Karpas-422 (cell line): ENCODE results near the gene TTLL13. TPM values are rescaled to one million over a fixed set of nuclear protein-coding genes. Genes with fewer than 3 reads are reported as not detected.

ENCODE experiments used
- DNase-seq: peaks from one replicate; pipeline ENCODE4 v3.0.0-alpha.2; 2015
- H2AFZ ChIP-seq: fragments of 200-600 bp; sonication (generic); 2 replicates; pipeline ENCODE4 v1.6.1; 2014; ENCODE audit warnings: antibody characterized with exemption, low read length, mixed read lengths
- H3K27ac ChIP-seq: fragments of 200-600 bp; sonication (generic); 2 replicates; pipeline ENCODE4 v1.5.1; 2014; ENCODE audit warnings: mild to moderate bottlenecking, low read length, moderate library complexity
- H3K27me3 ChIP-seq: fragments of 200-600 bp; sonication (generic); 2 replicates; pipeline ENCODE4 v1.6.1; 2014; ENCODE audit warnings: low read length, mixed read lengths
- H3K36me3 ChIP-seq: fragments of 200-600 bp; sonication (generic); 2 replicates; pipeline ENCODE4 v1.6.1; 2014; ENCODE audit warnings: low read length, mixed read lengths; ENCODE audit not compliant: insufficient read depth
- H3K4me1 ChIP-seq: fragments of 200-600 bp; sonication (generic); 2 replicates; pipeline ENCODE4 v1.6.1; 2014; ENCODE audit warnings: mild to moderate bottlenecking, low read length, mixed read lengths
- H3K4me2 ChIP-seq: fragments of 200-600 bp; sonication (generic); 2 replicates; pipeline ENCODE4 v1.6.1; 2014; ENCODE audit warnings: low read length, low read depth, mild to moderate bottlenecking; ENCODE audit not compliant: poor library complexity, severe bottlenecking
- H3K4me3 ChIP-seq: fragments of 200-600 bp; sonication (generic); 2 replicates; pipeline ENCODE4 v1.5.1; 2014; ENCODE audit warnings: mild to moderate bottlenecking, antibody characterized with exemption, low read length, mixed read lengths
- H3K79me2 ChIP-seq: fragments of 200-600 bp; sonication (generic); 2 replicates; pipeline ENCODE4 v1.6.1; 2014; ENCODE audit warnings: mild to moderate bottlenecking, low read length, mixed read lengths
- H3K9ac ChIP-seq: fragments of 200-600 bp; sonication (generic); 2 replicates; pipeline ENCODE4 v1.6.0; 2014; ENCODE audit warnings: low read length
- H3K9me2 ChIP-seq: fragments of 200-600 bp; sonication (generic), shearing (Covaris generic); replicated peaks from 2 replicates; pipeline ENCODE4 v1.6.0; 2014; ENCODE audit warnings: mild to moderate bottlenecking, low read length, moderate library complexity; ENCODE audit not compliant: insufficient read depth
- H3K9me3 ChIP-seq: fragments of 300-700, 200-600 bp; sonication (generic); 2 replicates; pipeline ENCODE4 v1.6.1; 2014; ENCODE audit warnings: low read length, mixed read lengths
- H4K20me1 ChIP-seq: fragments of 200-600 bp; sonication (generic); 2 replicates; pipeline ENCODE4 v1.6.1; 2014; ENCODE audit warnings: mild to moderate bottlenecking, antibody characterized with exemption, low read length, low read depth; ENCODE audit not compliant: insufficient read depth
- total RNA-seq: library from RNA; depleted of rRNA; stranded (reverse); fragments of >200 nt; shearing (Covaris generic); gene quantifications from 2 replicates; pipeline ENCODE4 v1.2.3, GENCODE V29; 2014; ENCODE audit warnings: low replicate concordance

TTLL13 gene
- total RNA-seq, 1 experiment from 2014 or later: not detected

GRCh38 chr15:90230071-90230494 lies 19.3 kb upstream of the TTLL13 start:
- peaks cover 7% of the 10 kb centered on the region for H3K36me3 ChIP-seq
- no peak overlapping the region for H3K27ac ChIP-seq
- no peaks in the 10 kb centered on the region for H3K27me3 ChIP-seq
- H3K9me3 ChIP-seq: no peaks in the 10 kb centered on the region
- H2AFZ ChIP-seq: no peak overlapping the region
- H3K4me3 ChIP-seq: no peak overlapping the region
- peaks cover 20% of the 10 kb centered on the region for H3K4me1 ChIP-seq
- H3K9ac ChIP-seq: no peak overlapping the region
- H4K20me1 ChIP-seq: 0 out of 2 replicates have a peak, but pooled peaks cover 4% of the 10 kb centered on the region
- H3K79me2 ChIP-seq: peaks cover 28% of the 10 kb centered on the region
- no peaks in the 10 kb centered on the region for H3K9me2 ChIP-seq
- H3K4me2 ChIP-seq: no peak overlapping the region
- no peak for DNase-seq

DNA sequence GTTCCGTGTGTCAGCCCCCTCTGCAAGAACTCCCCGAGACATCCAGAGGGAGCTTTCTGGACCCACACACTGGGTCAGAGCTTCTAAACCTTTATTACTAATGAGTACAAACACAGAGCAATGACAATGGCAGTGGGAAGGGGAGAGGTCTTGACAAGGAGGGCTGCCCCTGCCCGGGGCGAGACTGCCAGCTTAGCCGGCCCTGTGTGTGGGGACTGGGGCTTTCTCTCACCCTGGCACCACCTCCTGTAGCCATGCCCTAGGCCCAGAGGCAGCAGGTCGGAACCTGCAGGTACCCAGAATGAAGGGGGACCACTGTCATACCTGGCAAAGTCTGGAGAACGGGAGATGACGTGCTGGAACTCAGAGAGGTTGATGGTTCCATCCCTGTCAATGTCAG lies 18.7 kb upstream of the TTLL13 start:
- 0 out of 2 replicates have a peak, but pooled peaks cover 4% of the 10 kb centered on the region for H4K20me1 ChIP-seq
- H3K4me2 ChIP-seq: no peak overlapping the region
- no peak overlapping the region for H3K27ac ChIP-seq
- peaks cover 28% of the 10 kb centered on the region for H3K79me2 ChIP-seq
- H3K4me3 ChIP-seq: no peak overlapping the region
- no peak overlapping the region for H2AFZ ChIP-seq
- H3K4me1 ChIP-seq: peaks cover 20% of the 10 kb centered on the region
- no peak overlapping the region for H3K9ac ChIP-seq
- H3K9me3 ChIP-seq: no peaks in the 10 kb centered on the region
- no peak for DNase-seq
- H3K9me2 ChIP-seq: no peaks in the 10 kb centered on the region
- no peaks in the 10 kb centered on the region for H3K27me3 ChIP-seq
- H3K36me3 ChIP-seq: peaks cover 7% of the 10 kb centered on the region

DNA sequence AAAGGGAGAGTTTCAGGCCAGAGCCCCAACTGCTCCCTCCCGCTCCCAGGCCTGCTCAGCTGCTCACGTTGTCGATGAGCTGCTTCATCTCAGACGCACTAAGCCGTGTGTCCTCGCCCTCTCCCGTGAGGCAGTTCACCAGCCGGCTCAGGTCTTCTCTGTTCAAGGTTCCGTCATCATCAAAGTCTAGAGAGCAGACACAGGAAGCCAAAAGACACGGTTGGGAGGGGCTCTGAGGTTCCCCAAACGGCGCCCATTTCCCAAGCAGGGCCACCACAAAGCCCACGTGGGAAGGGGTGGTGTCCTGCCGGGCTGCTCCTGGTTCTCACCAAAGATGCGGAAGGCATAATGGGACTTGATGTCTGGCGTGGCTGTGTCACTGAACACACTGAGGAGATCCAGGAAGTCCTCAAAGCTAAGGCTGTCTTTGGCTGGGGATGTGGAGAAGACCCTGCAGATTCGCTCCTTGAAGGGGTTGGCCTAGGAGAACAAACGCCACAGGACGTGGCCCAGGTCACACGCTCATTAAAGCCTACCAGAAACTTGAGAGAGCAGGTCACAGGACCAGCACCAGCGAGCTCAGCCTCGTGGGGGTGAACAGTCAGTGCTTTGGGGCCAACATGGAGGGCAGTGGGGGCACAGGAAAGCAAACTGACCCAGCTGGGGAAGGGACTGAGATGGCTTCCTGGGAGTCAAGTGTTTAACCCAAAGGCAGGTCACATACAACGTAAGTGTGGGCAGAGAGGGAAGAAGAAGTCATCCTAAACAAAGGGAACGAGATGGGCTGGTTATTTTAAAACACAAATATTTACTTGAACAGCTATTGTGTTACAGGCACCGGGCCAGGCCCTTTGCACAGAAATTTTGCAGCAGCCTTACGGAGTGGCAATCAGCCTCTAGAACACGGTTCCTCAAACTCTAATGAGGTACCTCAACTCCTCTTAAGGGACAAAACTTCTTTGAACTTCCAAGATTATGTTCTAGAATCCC lies 18.0 kb upstream of the TTLL13 start:
- Histone ChIP-seq H3K9ac (0 out of 2 replicates have a peak overlapping the region, but pooled peaks have one; percentile 84), H3K4me3 (peak overlapping the region; percentile 90; the same call in 1 of the 2 replicates), H3K4me1 (peaks cover 20% of the 10 kb centered on the region), H2AFZ (no peak overlapping the region), H3K9me3 (no peaks in the 10 kb centered on the region), H3K27me3 (no peaks in the 10 kb centered on the region), H3K9me2 (no peaks in the 10 kb centered on the region), H3K27ac (no peak overlapping the region), H4K20me1 (0 out of 2 replicates have a peak, but pooled peaks cover 4% of the 10 kb centered on the region), H3K4me2 (peak overlapping the region; percentile 70), H3K79me2 (peaks cover 28% of the 10 kb centered on the region), H3K36me3 (peaks cover 5% of the 10 kb centered on the region)
- DNase-seq: no peak

- no peak overlapping the region for H2AFZ ChIP-seq
- H3K9ac ChIP-seq: peak overlapping the region; percentile 84
- DNase-seq: no peak
- H3K36me3 ChIP-seq: peaks cover 5% of the 10 kb centered on the region
- no peaks in the 10 kb centered on the region for H3K9me2 ChIP-seq
- H3K79me2 ChIP-seq: peaks cover 28% of the 10 kb centered on the region
- H3K27me3 ChIP-seq: no peaks in the 10 kb centered on the region
- H4K20me1 ChIP-seq: 0 out of 2 replicates have a peak, but pooled peaks cover 4% of the 10 kb centered on the region
- no peak overlapping the region for H3K27ac ChIP-seq
- H3K4me3 ChIP-seq: peak overlapping the region; percentile 90
- peaks cover 20% of the 10 kb centered on the region for H3K4me1 ChIP-seq
- no peaks in the 10 kb centered on the region for H3K9me3 ChIP-seq
- H3K4me2 ChIP-seq: peak overlapping the region; percentile 70
Measured at GRCh38 chr15:90232196-90232595, 17.2 kb upstream of the TTLL13 start.

- H2AFZ ChIP-seq: no peak overlapping the region; the same call in 1 of the 2 replicates
- peak overlapping the region; percentile 84 for H3K9ac ChIP-seq
- H3K4me1 ChIP-seq: peaks cover 20% of the 10 kb centered on the region
- no peaks in the 10 kb centered on the region for H3K27me3 ChIP-seq
- peak overlapping the region; percentile 90 for H3K4me3 ChIP-seq
- peak overlapping the region; percentile 70 for H3K4me2 ChIP-seq
- H4K20me1 ChIP-seq: 0 out of 2 replicates have a peak, but pooled peaks cover 4% of the 10 kb centered on the region
- DNase-seq: no peak
- no peaks in the 10 kb centered on the region for H3K9me3 ChIP-seq
- peaks cover 5% of the 10 kb centered on the region for H3K36me3 ChIP-seq
- no peaks in the 10 kb centered on the region for H3K9me2 ChIP-seq
- H3K27ac ChIP-seq: peak overlapping the region; percentile 19; the same call in 1 of the 2 replicates
- peaks cover 28% of the 10 kb centered on the region for H3K79me2 ChIP-seq
Measured at GRCh38 chr15:90232941-90233386, 16.4 kb upstream of the TTLL13 start.

GRCh38 chr15:90233387-90234095 lies 15.8 kb upstream of the TTLL13 start, which contains the start of gene CIB1:
TSS of gene CIB1 (minus strand) at chr15:90233941. CDS start at chr15:90233885, 56 bp downstream.
- Histone ChIP-seq H3K27ac (peak within 1 kb of the TSS; percentile 44; the same call in 1 of the 2 replicates), H3K9me3 (no peaks in the 10 kb centered on the region), H3K4me2 (peak within 1 kb of the TSS; percentile 70), H3K4me1 (peaks cover 20% of the 10 kb centered on the region), H2AFZ (peak within 1 kb of the TSS; percentile 65; the same call in 1 of the 2 replicates), H3K9me2 (no peaks in the 10 kb centered on the region), H3K36me3 (peaks cover 6% of the 10 kb centered on the region; the same call in 1 of the 2 replicates), H3K9ac (peak within 1 kb of the TSS; percentile 84), H4K20me1 (0 out of 2 replicates have a peak, but pooled peaks cover 4% of the 10 kb centered on the region), H3K27me3 (no peaks in the 10 kb centered on the region), H3K79me2 (peaks cover 28% of the 10 kb centered on the region), H3K4me3 (peak within 1 kb of the TSS; percentile 90)
- peak; percentile 99 for DNase-seq

DNA sequence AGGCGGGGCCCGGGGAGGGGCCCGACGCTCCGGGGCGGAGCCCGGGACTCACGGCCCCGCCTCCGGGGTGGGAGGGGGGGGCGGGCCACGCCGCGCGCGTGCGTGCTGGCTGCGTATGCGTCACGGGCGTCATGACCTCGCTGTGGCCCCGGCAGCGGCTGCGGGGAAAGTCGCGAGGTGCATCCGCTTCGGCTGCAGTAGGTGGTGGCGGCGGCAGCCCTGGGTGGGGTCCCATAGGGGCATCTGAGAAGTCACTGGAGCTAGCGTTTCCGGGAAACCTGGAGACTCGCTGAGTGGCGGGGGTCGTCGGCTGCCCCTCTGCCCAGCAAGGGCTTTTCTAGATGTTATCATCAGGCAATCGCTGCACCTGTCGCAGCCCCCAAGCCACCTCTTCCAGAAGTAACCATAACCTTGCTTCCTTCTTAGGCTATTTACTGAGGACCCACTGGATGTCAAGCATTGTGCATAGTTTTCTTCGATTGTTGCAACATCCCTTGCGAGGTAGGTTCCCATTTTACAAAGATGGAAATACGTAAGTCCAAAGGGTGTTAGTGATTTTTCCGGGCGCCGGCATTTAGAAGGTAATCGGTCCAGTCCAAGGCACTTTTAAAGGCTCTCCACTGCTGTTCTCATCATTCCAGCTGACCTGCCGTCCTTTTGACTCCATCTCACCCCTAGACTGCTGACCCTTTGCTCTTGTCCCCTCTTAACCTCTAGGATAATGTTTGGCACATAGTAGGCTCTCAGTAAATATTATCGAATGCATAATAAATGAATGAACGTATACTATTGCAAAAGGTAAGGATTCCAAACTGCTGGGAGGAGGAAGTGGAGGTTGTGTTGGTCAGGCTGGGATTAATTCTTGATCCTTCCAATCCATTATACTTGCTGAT lies 15.0 kb upstream of the TTLL13 start, which contains the start of gene GDPGP1:
TSS of gene GDPGP1 (plus strand) at position 114 of the 893 bp plus-strand sequence. CDS start 6,700 bp downstream, outside the sequence.
- H3K4me2 ChIP-seq: peak within 1 kb of the TSS; percentile 70
- DNase-seq: no peak
- no peaks in the 10 kb centered on the region for H3K9me3 ChIP-seq
- H3K9ac ChIP-seq: peak within 1 kb of the TSS; percentile 84
- H3K9me2 ChIP-seq: no peaks in the 10 kb centered on the region
- H3K27me3 ChIP-seq: no peaks in the 10 kb centered on the region
- H2AFZ ChIP-seq: peak within 1 kb of the TSS; percentile 65; the same call in 1 of the 2 replicates
- peaks cover 20% of the 10 kb centered on the region for H3K4me1 ChIP-seq
- peak within 1 kb of the TSS; percentile 90 for H3K4me3 ChIP-seq
- H4K20me1 ChIP-seq: 0 out of 2 replicates have a peak, but pooled peaks cover 4% of the 10 kb centered on the region
- H3K79me2 ChIP-seq: peaks cover 28% of the 10 kb centered on the region
- peak within 1 kb of the TSS; percentile 44; the same call in 1 of the 2 replicates for H3K27ac ChIP-seq
- peaks cover 6% of the 10 kb centered on the region; the same call in 1 of the 2 replicates for H3K36me3 ChIP-seq
